ENCODE measurements around the gene ALG14. TPM values are rescaled to one million over a fixed set of nuclear protein-coding genes. Genes with fewer than 3 reads are reported as not detected.

Gene ALG14
- total and polyA plus RNA-seq, 2 donors (not counting 1 experiment from before 2014, with no cell fraction given) = 3.5 to 3.8 TPM

GRCh38 chr1:94992161-94992560 is 80.6 kb downstream of the ALG14 start:
- Histone ChIP-seq H3K9ac (ENCODE audit: insufficient read depth, low read length) (no peak overlapping the region), H3K36me3 (ENCODE audit: control insufficient read depth, insufficient read depth, low read length) (no peaks in the 10 kb centered on the region), H2AFZ (ENCODE audit: low read length) (no peak overlapping the region), H4K20me1 (ENCODE audit: control insufficient read depth, extremely low read depth, insufficient read depth, low read length) (no peaks in the 10 kb centered on the region), H3K9me3 (ENCODE audit: control insufficient read depth, insufficient read depth, low read depth, low read length) (no peaks in the 10 kb centered on the region), H3K4me2 (ENCODE audit: extremely low read depth, insufficient read depth, low read length) (no peak overlapping the region), H3K4me1 (ENCODE audit: control insufficient read depth, extremely low read depth, insufficient read depth, low read length) (no peaks in the 10 kb centered on the region), H3K27ac (ENCODE audit: insufficient read depth, low read length) (no peak overlapping the region), H3K79me2 (ENCODE audit: control insufficient read depth, insufficient read depth, low read length) (no peaks in the 10 kb centered on the region), H3K27me3 (ENCODE audit: control insufficient read depth, insufficient read depth, low read length) (no peaks in the 10 kb centered on the region), H3K4me3 (replicated peaks in 1 of 4; ENCODE audit: control extremely low read depth in 1 of 4, insufficient read depth in 1 of 4, low read depth in 3 of 4, low read length in 4 of 4) (no peak overlapping the region)
- DNase-seq (ENCODE audit: low read depth in 2 of 2) = no peak
- no peak for TF ChIP-seq EZH2 (IDR thresholded peaks at IDR 0.05; ENCODE audit: low read length, missing control alignments)
- no peak for TF ChIP-seq CTCF (conservative IDR thresholded peaks at IDR 0.05 in 1 of 2, IDR thresholded peaks at IDR 0.05 in 1 of 2; ENCODE audit: low read depth in 1 of 2, low read length in 2 of 2)

DNA sequence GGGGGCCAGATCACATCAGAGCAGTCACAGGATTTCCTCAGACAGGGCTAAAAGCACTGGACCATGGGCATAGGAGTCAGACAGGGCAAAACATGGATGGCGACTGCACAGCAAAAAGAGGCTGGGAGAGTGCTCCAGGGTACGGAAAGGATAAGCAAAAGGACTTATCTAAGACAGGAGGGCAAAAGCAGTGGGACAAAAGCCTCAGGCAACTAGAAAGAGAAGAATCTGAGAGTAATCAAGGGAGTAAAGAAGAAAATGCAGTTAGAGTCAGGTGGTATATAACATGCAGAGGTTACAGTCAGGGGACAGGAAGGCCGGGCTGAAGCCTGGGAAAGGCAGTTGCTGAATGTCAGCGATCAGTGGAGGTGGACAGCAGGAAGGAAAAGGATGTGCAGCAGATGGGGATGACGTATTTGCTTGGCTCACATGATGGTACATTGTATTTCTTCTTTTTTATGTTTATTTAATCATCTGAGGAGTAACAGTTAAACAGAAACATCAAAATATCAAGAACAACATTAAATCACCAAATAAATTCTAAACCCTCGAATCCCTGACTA is 82.8 kb downstream of the ALG14 start:
- H3K4me2 ChIP-seq (ENCODE audit: extremely low read depth, insufficient read depth, low read length) = no peak overlapping the region
- TF ChIP-seq CTCF (conservative IDR thresholded peaks at IDR 0.05 in 1 of 2, IDR thresholded peaks at IDR 0.05 in 1 of 2; ENCODE audit: low read depth in 1 of 2, low read length in 2 of 2) = no peak
- TF ChIP-seq EZH2 (IDR thresholded peaks at IDR 0.05; ENCODE audit: low read length, missing control alignments) = no peak
- no peaks in the 10 kb centered on the region for H4K20me1 ChIP-seq (ENCODE audit: control insufficient read depth, extremely low read depth, insufficient read depth, low read length)
- H3K4me1 ChIP-seq (ENCODE audit: control insufficient read depth, extremely low read depth, insufficient read depth, low read length) = peaks cover 5% of the 10 kb centered on the region
- no peaks in the 10 kb centered on the region for H3K9me3 ChIP-seq (ENCODE audit: control insufficient read depth, insufficient read depth, low read depth, low read length)
- H3K4me3 ChIP-seq (replicated peaks in 1 of 4; ENCODE audit: control extremely low read depth in 1 of 4, insufficient read depth in 1 of 4, low read depth in 3 of 4, low read length in 4 of 4) = no peak overlapping the region
- DNase-seq (ENCODE audit: low read depth in 2 of 2) = no peak
- no peak overlapping the region for H3K9ac ChIP-seq (ENCODE audit: insufficient read depth, low read length)
- no peaks in the 10 kb centered on the region for H3K36me3 ChIP-seq (ENCODE audit: control insufficient read depth, insufficient read depth, low read length)
- no peak overlapping the region for H3K27ac ChIP-seq (ENCODE audit: insufficient read depth, low read length)
- no peaks in the 10 kb centered on the region for H3K79me2 ChIP-seq (ENCODE audit: control insufficient read depth, insufficient read depth, low read length)
- no peak overlapping the region for H2AFZ ChIP-seq (ENCODE audit: low read length)
- no peaks in the 10 kb centered on the region for H3K27me3 ChIP-seq (ENCODE audit: control insufficient read depth, insufficient read depth, low read length)

GRCh38 chr1:94989398-94989797 is 83.4 kb downstream of the ALG14 start:
- no peaks in the 10 kb centered on the region for H3K36me3 ChIP-seq (ENCODE audit: control insufficient read depth, insufficient read depth, low read length)
- H2AFZ ChIP-seq (ENCODE audit: low read length) = no peak overlapping the region
- TF ChIP-seq CTCF (conservative IDR thresholded peaks at IDR 0.05 in 1 of 2, IDR thresholded peaks at IDR 0.05 in 1 of 2; ENCODE audit: low read depth in 1 of 2, low read length in 2 of 2) = no peak
- TF ChIP-seq EZH2 (IDR thresholded peaks at IDR 0.05; ENCODE audit: low read length, missing control alignments) = no peak
- H3K27ac ChIP-seq (ENCODE audit: insufficient read depth, low read length) = no peak overlapping the region
- no peaks in the 10 kb centered on the region for H4K20me1 ChIP-seq (ENCODE audit: control insufficient read depth, extremely low read depth, insufficient read depth, low read length)
- no peaks in the 10 kb centered on the region for H3K9me3 ChIP-seq (ENCODE audit: control insufficient read depth, insufficient read depth, low read depth, low read length)
- no peak overlapping the region for H3K4me2 ChIP-seq (ENCODE audit: extremely low read depth, insufficient read depth, low read length)
- H3K4me3 ChIP-seq (replicated peaks in 1 of 4; ENCODE audit: control extremely low read depth in 1 of 4, insufficient read depth in 1 of 4, low read depth in 3 of 4, low read length in 4 of 4) = no peak overlapping the region
- no peaks in the 10 kb centered on the region for H3K79me2 ChIP-seq (ENCODE audit: control insufficient read depth, insufficient read depth, low read length)
- no peaks in the 10 kb centered on the region for H3K27me3 ChIP-seq (ENCODE audit: control insufficient read depth, insufficient read depth, low read length)
- no peak overlapping the region for H3K9ac ChIP-seq (ENCODE audit: insufficient read depth, low read length)
- H3K4me1 ChIP-seq (ENCODE audit: control insufficient read depth, extremely low read depth, insufficient read depth, low read length) = peaks cover 5% of the 10 kb centered on the region
- no peak for DNase-seq (ENCODE audit: low read depth in 2 of 2)
